Neural progenitor cell (in vitro differentiated cells): ENCODE measurements around the gene VARS1.
"Not testable (repeated sequence)": the region's sequence is repeated elsewhere in the genome, so short reads cannot be mapped to it uniquely, and the experiment has no call there.

ENCODE experiments used
- CTCF ChIP-seq: fragments of 200-600 bp; sonication (generic); IDR thresholded peaks from 2 replicates; pipeline ENCODE4 v1.5.1; 2017; ENCODE audit warnings: antibody characterized with exemption, mild to moderate bottlenecking
- EZH2 ChIP-seq: fragments of 200-600 bp; sonication (generic); IDR thresholded peaks from 2 replicates; pipeline ENCODE4 v1.6.1; 2017; ENCODE audit warnings: antibody characterized with exemption, mild to moderate bottlenecking, moderate library complexity
- EZH2phosphoT487 ChIP-seq: fragments of 200-600 bp; sonication (generic); IDR thresholded peaks from 2 replicates; pipeline ENCODE4 v1.6.1; 2017; ENCODE audit warnings: antibody characterized with exemption

DNA sequence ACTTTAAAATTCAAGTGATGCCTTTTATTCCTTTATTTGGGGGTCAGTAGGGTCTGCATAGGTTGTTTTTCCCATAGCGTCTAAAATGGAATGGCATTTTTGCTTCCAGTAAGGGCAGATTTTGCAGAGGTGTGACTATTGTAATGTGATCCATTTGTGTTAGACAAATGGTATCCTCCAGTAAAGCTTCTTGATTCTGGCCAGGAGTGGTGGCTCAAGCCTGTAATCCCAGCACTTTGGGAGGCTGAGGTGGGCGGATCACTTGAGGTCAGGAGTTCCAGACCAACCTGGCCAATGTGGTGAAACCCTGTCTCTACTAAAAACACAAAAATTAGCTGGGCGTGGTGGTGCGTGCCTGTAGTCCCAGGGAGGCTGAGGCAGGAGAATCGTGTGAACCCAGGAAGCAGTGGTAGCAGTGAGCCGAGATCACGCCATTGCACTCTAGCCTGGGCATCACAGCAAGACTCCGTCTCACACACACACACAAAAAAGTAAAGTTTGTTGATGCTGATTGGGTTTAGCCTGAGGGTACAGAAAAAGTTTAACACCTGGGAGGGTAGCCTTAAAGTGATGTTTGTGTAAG lies 22.5 kb upstream of the VARS1 start:
- TF ChIP-seq CTCF, EZH2, EZH2phosphoT487: not testable (repeated sequence)
